Mesendoderm (in vitro differentiated cells): ENCODE measurements around the gene WDR18.

Experiments used
- DNase-seq: peaks from one replicate; pipeline ENCODE4 v3.0.0; 2013
- H2AK5ac ChIP-seq: 2 replicates; pipeline ENCODE4 v1.6.1; 2013; ENCODE audit warnings: low read length, inconsistent platforms
- H2BK120ac ChIP-seq: 2 replicates; pipeline ENCODE4 v1.6.1; 2013; ENCODE audit warnings: low read depth, mild to moderate bottlenecking, low read length, moderate library complexity, mixed read lengths
- H2BK15ac ChIP-seq: replicated peaks from 2 replicates; pipeline ENCODE4 v1.6.1; 2013; ENCODE audit warnings: low read depth, mild to moderate bottlenecking, moderate library complexity
- H2BK5ac ChIP-seq: 2 replicates; pipeline ENCODE4 v1.6.1; 2013; ENCODE audit warnings: low read length, inconsistent platforms
- H3K18ac ChIP-seq: 2 replicates; pipeline ENCODE4 v1.6.1; 2013; ENCODE audit warnings: mild to moderate bottlenecking, low read length, mixed read lengths
- H3K23ac ChIP-seq: one replicate; pipeline ENCODE4 v1.6.1; 2013; ENCODE audit warnings: low read length
- H3K27ac ChIP-seq: 2 replicates; pipeline ENCODE4 v1.5.1; 2013; ENCODE audit warnings: low read depth, mild to moderate bottlenecking, inconsistent platforms, low read length, moderate library complexity
- H3K27me3 ChIP-seq: 2 replicates; pipeline ENCODE4 v1.6.1; 2013; ENCODE audit warnings: low read length, control low read depth, mild to moderate bottlenecking, inconsistent platforms; ENCODE audit not compliant: insufficient read depth, poor library complexity
- H3K36me3 ChIP-seq: 2 replicates; pipeline ENCODE4 v1.6.1; 2013; ENCODE audit warnings: low read length, inconsistent platforms; ENCODE audit not compliant: control insufficient read depth, insufficient read depth
- H3K4ac ChIP-seq: one replicate; pipeline ENCODE4 v1.6.1; 2013; ENCODE audit warnings: low read depth, mild to moderate bottlenecking, low read length, moderate library complexity
- H3K4me1 ChIP-seq: 2 replicates; pipeline ENCODE4 v1.6.1; 2013; ENCODE audit warnings: low read depth, low read length, inconsistent platforms; ENCODE audit not compliant: control insufficient read depth
- H3K4me2 ChIP-seq: 2 replicates; pipeline ENCODE4 v1.6.1; 2013; ENCODE audit warnings: low read length
- H3K4me3 ChIP-seq: 2 replicates; pipeline ENCODE4 v1.5.1; 2013; ENCODE audit warnings: mild to moderate bottlenecking, low read length
- H3K56ac ChIP-seq: one replicate; pipeline ENCODE4 v1.6.1; 2013; ENCODE audit warnings: low read length
- H3K79me1 ChIP-seq: 2 replicates; pipeline ENCODE4 v1.6.1; 2013; ENCODE audit warnings: low read length, inconsistent platforms
- H3K79me2 ChIP-seq: 2 replicates; pipeline ENCODE4 v1.6.1; 2013; ENCODE audit warnings: mild to moderate bottlenecking, low read length; ENCODE audit not compliant: control insufficient read depth, insufficient read depth
- H3K9ac ChIP-seq: 2 replicates; pipeline ENCODE4 v1.6.1; 2013; ENCODE audit warnings: low read length, inconsistent platforms
- H4K5ac ChIP-seq: one replicate; pipeline ENCODE4 v1.6.1; 2013; ENCODE audit warnings: low read length
- H4K8ac ChIP-seq: one replicate; pipeline ENCODE4 v1.6.1; 2013; ENCODE audit warnings: low read depth, mild to moderate bottlenecking, control low read depth, low read length, moderate library complexity
- WGBS: extraction: QIAGEN DNeasy Blood & Tissue Kit; methylation state at CpG from one replicate; pipeline ENCODE4 v1.1.7; 2013; ENCODE audit warnings: low lambda C conversion rate, missing lambda C conversion rate; ENCODE audit not compliant: insufficient coverage; ENCODE audit errors: extremely low coverage; 5-methylcytosine and 5-hydroxymethylcytosine counted together

The WDR18 gene

DNA sequence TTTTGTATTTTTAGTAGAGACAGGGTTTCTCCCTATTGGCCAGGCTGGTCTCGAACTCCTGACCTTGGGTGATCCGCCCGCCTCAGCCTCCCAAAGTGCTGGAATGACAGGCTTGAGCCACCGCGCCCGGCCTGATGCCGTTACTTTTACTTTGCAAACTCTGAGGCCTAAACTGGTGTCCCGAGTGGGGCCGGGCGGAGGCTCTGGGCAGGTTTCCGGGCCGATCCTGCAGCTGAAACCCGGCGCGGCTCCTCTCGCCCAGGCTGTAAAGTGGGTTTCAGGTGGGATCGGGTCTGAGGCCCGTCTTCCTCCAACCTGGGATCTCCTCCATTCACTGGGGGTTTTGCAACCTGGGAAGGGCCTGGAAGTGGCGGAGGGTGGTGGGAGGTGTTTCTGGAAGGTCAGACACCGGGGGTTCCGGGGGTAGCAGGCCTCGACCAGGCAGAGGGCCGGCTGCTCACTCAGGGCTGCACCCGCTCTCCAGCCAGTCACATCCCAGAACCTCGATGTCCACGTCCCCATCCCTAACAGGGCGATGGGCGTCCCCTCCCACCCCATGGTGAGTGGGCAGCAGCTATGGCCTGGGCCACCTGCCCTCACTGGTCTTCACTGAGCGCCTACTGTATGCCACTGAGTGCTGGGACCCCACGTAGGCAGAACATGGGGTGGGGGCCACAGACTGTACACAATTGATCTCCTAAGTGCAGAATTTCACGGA lies 21.3 kb upstream of the WDR18 start:
- Histone ChIP-seq H3K4me2 (no peak overlapping the region), H3K4me3 (no peak overlapping the region), H2BK15ac (no peak overlapping the region), H3K79me2 (peaks cover 4% of the 10 kb centered on the region), H3K4ac (no peak overlapping the region), H3K18ac (no peak overlapping the region), H2BK5ac (no peak overlapping the region), H4K8ac (no peak overlapping the region), H3K79me1 (peaks cover 8% of the 10 kb centered on the region), H4K5ac (no peak overlapping the region), H3K23ac (no peak overlapping the region), H3K27me3 (no peaks in the 10 kb centered on the region), H3K9ac (no peak overlapping the region), H2BK120ac (no peak overlapping the region), H3K56ac (no peak overlapping the region), H2AK5ac (no peak overlapping the region), H3K36me3 (peaks cover 15% of the 10 kb centered on the region), H3K27ac (no peak overlapping the region), H3K4me1 (no peaks in the 10 kb centered on the region)
- no CpG with 5 or more reads among the region's 31 CpGs for WGBS
- DNase-seq: no peak

DNA sequence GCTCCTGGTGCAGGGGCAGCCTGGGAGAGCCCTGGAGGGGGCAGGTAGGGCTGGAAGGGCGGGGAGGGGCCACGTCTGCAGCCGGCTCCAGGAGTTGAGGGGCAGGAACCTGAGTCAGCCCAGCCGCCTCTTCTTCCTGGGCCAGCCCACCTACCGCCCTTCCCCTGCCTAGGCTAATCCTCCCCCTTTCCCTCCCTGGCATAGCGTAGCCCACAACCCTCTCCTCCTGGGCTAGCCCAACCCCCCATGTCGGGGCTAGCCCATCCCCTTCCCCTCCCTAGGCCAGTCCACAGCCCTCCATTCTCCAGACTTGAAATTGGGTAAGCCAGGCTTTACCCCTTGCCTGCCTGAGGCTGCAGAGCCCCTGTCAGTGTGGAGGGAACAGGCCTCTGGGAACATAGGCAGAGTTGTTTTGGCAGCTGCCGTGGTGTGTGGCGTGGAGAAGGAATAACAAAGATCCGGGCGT lies 20.6 kb upstream of the WDR18 start:
- Histone ChIP-seq H3K9ac (no peak overlapping the region), H2BK5ac (no peak overlapping the region), H3K4me1 (no peaks in the 10 kb centered on the region), H3K4me2 (no peak overlapping the region), H3K79me1 (peaks cover 8% of the 10 kb centered on the region), H3K56ac (no peak overlapping the region), H2BK15ac (no peak overlapping the region), H3K36me3 (peaks cover 17% of the 10 kb centered on the region), H3K18ac (no peak overlapping the region), H4K5ac (no peak overlapping the region), H2AK5ac (no peak overlapping the region), H3K4ac (no peak overlapping the region), H3K4me3 (no peak overlapping the region), H2BK120ac (no peak overlapping the region), H3K27ac (no peak overlapping the region), H3K23ac (no peak overlapping the region), H3K79me2 (peaks cover 4% of the 10 kb centered on the region), H3K27me3 (no peaks in the 10 kb centered on the region), H4K8ac (no peak overlapping the region)
- peak; percentile 66 for DNase-seq
- WGBS: no CpG with 5 or more reads among the region's 11 CpGs

DNA sequence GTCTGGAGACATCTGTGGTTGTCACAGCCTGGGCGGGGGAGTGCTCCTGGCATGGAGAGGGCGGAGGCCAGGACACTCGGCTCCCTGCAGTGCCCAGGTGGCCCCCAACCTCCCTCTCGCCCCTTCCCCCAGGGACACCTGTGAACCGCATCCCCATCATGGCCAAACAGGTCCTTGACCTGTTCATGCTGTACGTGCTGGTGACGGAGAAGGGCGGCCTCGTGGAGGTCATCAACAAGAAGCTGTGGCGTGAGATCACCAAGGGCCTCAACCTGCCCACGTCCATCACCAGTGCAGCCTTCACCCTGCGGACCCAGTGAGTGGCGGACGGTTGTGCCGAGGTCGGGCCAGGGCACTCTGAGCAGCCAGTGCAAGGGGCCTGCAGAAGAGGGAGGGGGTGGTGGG lies 20.0 kb upstream of the WDR18 start:
- Histone ChIP-seq H3K4me1 (no peaks in the 10 kb centered on the region), H3K79me1 (peaks cover 5% of the 10 kb centered on the region), H3K23ac (no peak overlapping the region), H3K36me3 (peaks cover 17% of the 10 kb centered on the region), H2BK120ac (no peak overlapping the region), H2AK5ac (no peak overlapping the region), H3K27ac (no peak overlapping the region), H3K4me2 (no peak overlapping the region), H3K27me3 (no peaks in the 10 kb centered on the region), H2BK5ac (no peak overlapping the region), H3K4ac (no peak overlapping the region), H4K5ac (no peak overlapping the region), H3K56ac (no peak overlapping the region), H3K18ac (no peak overlapping the region), H3K9ac (no peak overlapping the region), H2BK15ac (no peak overlapping the region), H4K8ac (no peak overlapping the region), H3K4me3 (no peak overlapping the region), H3K79me2 (peaks cover under 1% of the 10 kb centered on the region)
- DNase-seq: no peak
- no CpG with 5 or more reads among the region's 16 CpGs for WGBS

DNA sequence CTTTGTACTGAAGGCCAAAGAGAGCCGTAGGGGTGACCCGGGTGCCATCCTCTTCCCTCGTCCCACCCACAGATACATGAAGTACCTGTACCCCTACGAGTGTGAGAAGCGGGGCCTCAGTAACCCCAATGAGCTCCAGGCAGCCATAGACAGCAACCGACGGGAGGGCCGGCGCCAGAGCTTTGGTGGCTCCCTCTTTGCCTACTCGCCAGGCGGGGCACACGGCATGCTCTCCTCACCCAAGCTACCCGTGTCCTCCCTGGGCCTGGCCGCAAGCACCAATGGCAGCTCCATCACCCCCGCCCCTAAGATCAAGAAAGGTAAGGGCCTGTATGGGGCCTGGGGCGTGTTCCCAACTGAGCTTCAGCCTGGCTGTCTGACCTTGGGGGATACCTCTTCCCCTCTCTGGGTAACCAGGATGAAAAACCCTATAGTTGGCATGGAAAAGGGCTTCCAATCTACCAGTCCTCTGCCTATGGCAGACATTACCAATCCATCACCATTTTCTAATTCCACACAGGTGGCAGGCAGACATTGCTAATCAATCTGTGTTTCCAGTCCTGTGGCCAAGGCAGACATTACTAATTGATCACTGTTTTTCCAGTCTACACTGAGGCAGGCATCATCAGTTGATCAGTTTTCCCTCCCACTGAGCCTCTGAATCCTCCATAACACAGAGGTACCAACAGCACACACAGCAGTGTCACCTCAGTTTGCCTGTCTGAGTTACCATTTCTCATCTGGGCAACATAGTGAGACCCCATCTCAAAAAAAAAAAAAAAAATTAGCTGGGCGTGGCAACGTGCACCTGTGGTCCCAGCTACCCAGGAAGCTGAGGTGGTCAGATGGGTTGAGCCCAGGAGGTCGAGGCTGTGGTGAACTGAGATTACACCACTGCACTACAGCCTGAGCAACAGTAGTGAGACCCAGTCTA lies 19.1 kb upstream of the WDR18 start:
- no CpG with 5 or more reads among the region's 19 CpGs for WGBS
- H2BK5ac ChIP-seq: no peak overlapping the region
- no peak overlapping the region for H3K4me2 ChIP-seq
- H3K36me3 ChIP-seq: peaks cover 17% of the 10 kb centered on the region
- H2BK15ac ChIP-seq: no peak overlapping the region
- no peak overlapping the region for H3K56ac ChIP-seq
- H3K79me1 ChIP-seq: peaks cover 4% of the 10 kb centered on the region
- no peak overlapping the region for H3K4ac ChIP-seq
- H2BK120ac ChIP-seq: no peak overlapping the region
- H3K79me2 ChIP-seq: no peaks in the 10 kb centered on the region
- H2AK5ac ChIP-seq: no peak overlapping the region
- no peak overlapping the region for H3K9ac ChIP-seq
- no peak overlapping the region for H3K27ac ChIP-seq
- DNase-seq: peak; percentile 75
- no peak overlapping the region for H3K23ac ChIP-seq
- no peak overlapping the region for H3K4me3 ChIP-seq
- H4K5ac ChIP-seq: no peak overlapping the region
- H3K4me1 ChIP-seq: no peaks in the 10 kb centered on the region
- no peak overlapping the region for H4K8ac ChIP-seq
- no peak overlapping the region for H3K18ac ChIP-seq
- no peaks in the 10 kb centered on the region for H3K27me3 ChIP-seq

DNA sequence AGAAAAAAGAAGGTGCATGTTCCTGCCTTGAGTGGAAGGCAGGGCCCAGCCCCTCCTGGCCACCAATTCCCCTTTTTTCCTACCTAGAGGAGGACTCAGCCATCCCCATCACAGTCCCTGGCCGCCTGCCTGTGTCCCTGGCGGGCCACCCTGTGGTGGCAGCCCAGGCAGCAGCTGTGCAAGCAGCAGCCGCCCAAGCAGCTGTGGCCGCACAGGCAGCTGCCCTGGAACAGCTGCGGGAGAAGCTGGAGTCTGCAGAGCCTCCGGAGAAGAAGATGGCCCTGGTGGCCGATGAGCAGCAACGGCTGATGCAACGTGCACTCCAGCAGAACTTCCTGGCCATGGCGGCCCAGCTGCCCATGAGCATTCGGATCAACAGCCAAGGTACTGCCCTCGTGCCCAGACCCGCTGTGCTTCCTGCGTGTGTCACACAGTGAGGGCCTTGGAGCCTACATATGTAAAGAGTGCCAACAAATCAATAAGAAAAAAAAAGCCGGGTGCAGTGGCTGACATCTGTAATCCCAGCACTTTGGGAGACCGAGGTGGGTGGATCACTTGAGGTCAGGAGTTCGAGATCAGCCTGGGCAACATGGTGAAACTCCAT lies 17.6 kb upstream of the WDR18 start:
- peaks cover 21% of the 10 kb centered on the region for H3K36me3 ChIP-seq

More for the DNA sequence above, 17.6 kb upstream of the WDR18 start:
- no peak overlapping the region for H2AK5ac ChIP-seq
- H3K27ac ChIP-seq: no peak overlapping the region
- no peak overlapping the region for H3K4me3 ChIP-seq
- H4K5ac ChIP-seq: no peak overlapping the region
- no CpG with 5 or more reads among the region's 17 CpGs for WGBS
- H3K18ac ChIP-seq: no peak overlapping the region
- H2BK120ac ChIP-seq: no peak overlapping the region
- no peak overlapping the region for H2BK5ac ChIP-seq
- H3K56ac ChIP-seq: no peak overlapping the region
- H3K4ac ChIP-seq: no peak overlapping the region
- no peak overlapping the region for H4K8ac ChIP-seq
- H3K79me1 ChIP-seq: peaks cover 1% of the 10 kb centered on the region
- no peak for DNase-seq
- H3K4me2 ChIP-seq: no peak overlapping the region
- no peaks in the 10 kb centered on the region for H3K79me2 ChIP-seq
- no peak overlapping the region for H3K23ac ChIP-seq
- no peak overlapping the region for H2BK15ac ChIP-seq
- H3K27me3 ChIP-seq: no peaks in the 10 kb centered on the region
- H3K4me1 ChIP-seq: no peaks in the 10 kb centered on the region
- H3K9ac ChIP-seq: no peak overlapping the region
